Stimulated activated effector memory CD8-positive, alpha-beta T cell treated with anti-CD3 and anti-CD28 coated beads, Interleukin-12 subunit alpha, Interleukin-12 subunit beta, amount 100 ng/mL, for 72 hours (primary cell): ENCODE data around the gene MEGF11.

ENCODE experiments used
- ATAC-seq: fragments of 150-1000 bp; cut with Tn5 transposase; 2 replicates; pipeline ENCODE4 v1.10.0; 2021
- DNase-seq, 2 donors: peaks; one replicate each; pipeline ENCODE4 v3.0.0; 2021 to 2022; ENCODE audit warnings: low spot score in 2 of 2
- H3K27ac Mint-ChIP-seq: one replicate; pipeline ENCODE4 v1.8.0; 2022; ENCODE audit warnings: mild to moderate bottlenecking, mixed read lengths
- H3K36me3 Mint-ChIP-seq: one replicate; pipeline ENCODE4 v1.8.0; 2022; ENCODE audit warnings: mild to moderate bottlenecking, mixed read lengths
- H3K4me1 Mint-ChIP-seq: one replicate; pipeline ENCODE4 v1.8.0; 2022; ENCODE audit warnings: mixed read lengths
- H3K4me3 Mint-ChIP-seq: one replicate; pipeline ENCODE4 v1.8.0; 2022; ENCODE audit warnings: mild to moderate bottlenecking, mixed read lengths
- H3K9me3 Mint-ChIP-seq: one replicate; pipeline ENCODE4 v1.8.0; 2022; ENCODE audit warnings: mixed read lengths

The MEGF11 gene

DNA sequence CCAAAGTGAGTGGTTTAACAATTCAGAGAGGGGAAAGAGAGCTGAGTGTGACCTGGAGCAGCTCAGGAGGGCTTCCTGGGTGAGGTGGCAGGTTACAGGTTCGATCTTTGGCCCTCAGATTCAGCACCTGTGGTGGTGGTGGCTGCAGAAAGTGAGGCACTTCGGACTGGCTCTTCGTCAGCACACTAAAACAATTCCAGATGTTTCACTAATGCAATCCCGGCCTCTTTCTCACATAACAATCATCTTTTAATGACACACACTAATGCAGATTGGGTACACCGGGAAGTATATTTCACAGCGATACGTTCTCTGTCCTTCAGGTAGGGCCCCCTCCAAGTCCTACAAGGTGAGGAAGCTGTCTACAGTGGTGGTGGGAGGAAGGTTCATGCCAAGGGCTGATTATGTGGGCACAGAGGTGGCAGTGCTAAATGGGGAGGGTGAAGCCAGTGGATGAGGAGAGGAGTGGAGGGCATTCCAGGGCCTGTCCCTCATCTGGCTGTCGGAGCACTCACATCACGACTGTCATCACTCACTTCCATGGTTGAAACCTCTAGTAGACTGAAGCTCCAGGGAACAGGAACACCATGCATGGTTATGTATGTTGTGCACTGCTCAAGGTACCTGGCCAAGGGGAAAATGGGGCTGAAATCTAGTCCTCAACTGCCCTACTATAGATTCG, 213.2 kb downstream of the MEGF11 start:
- ATAC-seq (no peak), DNase-seq (no peak)
- Mint-ChIP-seq H3K9me3 (no peaks in the 10 kb centered on the region), H3K27ac (no peak overlapping the region), H3K36me3 (no peaks in the 10 kb centered on the region), H3K4me1 (no peaks in the 10 kb centered on the region), H3K4me3 (no peak overlapping the region)

DNA sequence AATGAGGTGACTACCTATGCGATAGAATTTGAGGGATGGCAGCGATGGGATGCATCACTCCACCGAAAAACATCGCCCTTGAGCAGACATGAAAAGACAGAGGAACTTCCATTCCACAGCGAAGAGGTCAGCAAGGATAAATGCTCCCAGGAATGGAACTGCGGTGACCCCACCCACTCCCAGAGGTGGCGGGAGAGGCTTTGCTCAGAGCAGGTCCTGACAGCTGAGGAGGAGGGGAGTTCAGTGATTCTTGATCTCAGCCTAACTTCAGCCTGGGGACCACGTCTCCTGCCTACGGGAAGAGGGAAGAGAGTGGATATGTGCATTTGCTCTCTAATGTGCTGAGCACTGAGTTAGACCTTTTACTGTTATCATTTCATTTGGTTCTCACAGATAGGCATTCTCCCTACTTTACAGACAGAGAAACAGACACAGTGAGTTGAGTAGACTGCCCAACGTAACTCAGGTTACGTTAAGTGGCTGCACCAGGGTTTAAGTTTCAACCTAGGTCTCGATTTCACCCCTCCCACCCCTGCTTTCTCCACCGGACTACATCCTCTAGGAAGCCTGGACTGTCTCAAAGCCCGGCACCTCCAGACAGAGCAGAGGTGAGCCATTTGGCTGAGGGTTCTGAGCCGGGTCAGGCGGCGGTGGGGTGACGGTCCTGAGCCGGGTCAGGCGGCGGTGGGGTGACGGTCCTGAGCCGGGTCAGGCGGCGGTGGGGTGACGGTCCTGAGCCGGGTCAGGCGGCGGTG, 214.3 kb downstream of the MEGF11 start:
- Mint-ChIP-seq H3K27ac (no peak overlapping the region), H3K36me3 (no peaks in the 10 kb centered on the region), H3K4me3 (no peak overlapping the region), H3K4me1 (no peaks in the 10 kb centered on the region), H3K9me3 (no peaks in the 10 kb centered on the region)
- ATAC-seq, result no peak
- no peak for DNase-seq

GRCh38 chr15:66038387-66039116, 215.0 kb downstream of the MEGF11 start:
- H3K27ac Mint-ChIP-seq, result no peak overlapping the region
- no peak for DNase-seq
- H3K4me1 Mint-ChIP-seq, result no peaks in the 10 kb centered on the region
- no peak overlapping the region for H3K4me3 Mint-ChIP-seq
- no peaks in the 10 kb centered on the region for H3K36me3 Mint-ChIP-seq
- no peak for ATAC-seq
- H3K9me3 Mint-ChIP-seq, result no peaks in the 10 kb centered on the region

- H3K4me3 Mint-ChIP-seq, result no peak overlapping the region
- peaks cover 4% of the 10 kb centered on the region for H3K9me3 Mint-ChIP-seq
- H3K36me3 Mint-ChIP-seq, result no peaks in the 10 kb centered on the region
- H3K27ac Mint-ChIP-seq, result no peak overlapping the region
- DNase-seq (no peak), ATAC-seq (no peak)
- no peaks in the 10 kb centered on the region for H3K4me1 Mint-ChIP-seq
Measured at GRCh38 chr15:66036859-66037258, 216.7 kb downstream of the MEGF11 start.

GRCh38 chr15:66035901-66036300, 217.6 kb downstream of the MEGF11 start:
- ATAC-seq, result no peak
- no peak for DNase-seq
- H3K27ac Mint-ChIP-seq, result no peak overlapping the region
- H3K4me3 Mint-ChIP-seq, result no peak overlapping the region
- no peaks in the 10 kb centered on the region for H3K36me3 Mint-ChIP-seq
- H3K9me3 Mint-ChIP-seq, result peaks cover 4% of the 10 kb centered on the region
- no peaks in the 10 kb centered on the region for H3K4me1 Mint-ChIP-seq

DNA sequence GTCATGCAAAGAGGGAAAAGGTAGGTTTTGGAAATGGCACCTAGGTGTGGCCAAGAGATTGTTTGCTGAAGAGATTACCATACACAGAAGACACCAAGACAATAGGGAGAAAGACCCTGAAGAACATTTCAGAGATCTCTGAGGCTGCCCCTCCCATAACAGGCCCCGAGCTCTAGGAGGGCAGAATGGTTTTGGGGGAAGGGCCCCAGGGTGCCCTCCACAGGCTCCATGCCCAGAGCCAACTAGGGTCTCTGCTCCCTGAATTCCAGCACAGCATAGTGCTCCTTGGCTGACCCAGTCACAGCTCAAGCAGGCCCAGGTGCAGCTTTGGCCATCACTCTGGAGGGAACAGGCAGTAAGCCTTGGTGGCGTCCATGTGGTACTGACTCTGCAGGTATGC, 220.4 kb downstream of the MEGF11 start:
- ATAC-seq (no peak), DNase-seq (no peak)
- peaks cover 4% of the 10 kb centered on the region for H3K9me3 Mint-ChIP-seq
- H3K4me1 Mint-ChIP-seq, result no peaks in the 10 kb centered on the region
- no peak overlapping the region for H3K27ac Mint-ChIP-seq
- H3K4me3 Mint-ChIP-seq, result no peak overlapping the region
- no peaks in the 10 kb centered on the region for H3K36me3 Mint-ChIP-seq

DNA sequence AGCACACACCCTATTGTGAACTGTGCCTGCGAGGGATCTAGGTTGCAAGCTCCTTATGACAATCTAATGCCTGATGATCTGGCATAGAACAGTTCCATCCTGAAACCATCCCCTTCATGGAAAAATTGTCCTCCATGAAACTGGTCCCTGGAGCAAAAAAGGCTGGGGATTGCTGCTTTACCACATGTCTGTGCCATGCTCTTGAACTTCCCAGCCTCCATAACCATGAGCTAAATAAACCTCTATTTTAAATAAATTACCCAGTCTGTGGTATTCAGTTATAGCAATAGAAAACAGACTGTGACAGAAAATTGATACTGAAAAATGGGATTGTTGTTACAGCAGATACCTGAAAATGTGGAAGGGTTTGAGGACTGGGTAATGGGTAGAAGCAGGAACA, 221.5 kb downstream of the MEGF11 start:
- no peak overlapping the region for H3K4me3 Mint-ChIP-seq
- no peaks in the 10 kb centered on the region for H3K4me1 Mint-ChIP-seq
- no peak for ATAC-seq
- no peak overlapping the region for H3K27ac Mint-ChIP-seq
- DNase-seq, result no peak
- H3K9me3 Mint-ChIP-seq, result peaks cover 4% of the 10 kb centered on the region
- H3K36me3 Mint-ChIP-seq, result no peaks in the 10 kb centered on the region

DNA sequence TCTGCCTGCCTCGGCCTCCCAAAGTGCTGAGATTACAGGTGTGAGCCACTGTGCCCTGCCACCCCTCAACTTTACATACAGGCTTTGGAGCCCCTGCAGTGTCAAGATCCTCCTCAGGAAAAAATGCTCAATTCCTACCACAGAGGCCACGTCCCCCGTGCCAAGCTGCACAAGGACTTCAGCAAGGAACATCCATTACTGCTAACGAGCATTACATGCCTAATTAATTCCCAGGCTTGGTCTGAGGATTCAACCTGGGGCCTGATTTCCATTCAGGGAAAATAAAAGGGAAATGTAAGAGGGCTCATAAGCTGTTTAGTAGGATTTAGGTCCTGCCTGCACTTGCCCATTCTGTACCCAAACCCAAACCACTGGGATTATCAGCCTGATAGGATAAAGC, 222.9 kb downstream of the MEGF11 start:
- ATAC-seq (no peak), DNase-seq (no peak)
- no peaks in the 10 kb centered on the region for H3K36me3 Mint-ChIP-seq
- H3K9me3 Mint-ChIP-seq, result peaks cover 4% of the 10 kb centered on the region
- no peak overlapping the region for H3K27ac Mint-ChIP-seq
- H3K4me3 Mint-ChIP-seq, result no peak overlapping the region
- H3K4me1 Mint-ChIP-seq, result no peaks in the 10 kb centered on the region

DNA sequence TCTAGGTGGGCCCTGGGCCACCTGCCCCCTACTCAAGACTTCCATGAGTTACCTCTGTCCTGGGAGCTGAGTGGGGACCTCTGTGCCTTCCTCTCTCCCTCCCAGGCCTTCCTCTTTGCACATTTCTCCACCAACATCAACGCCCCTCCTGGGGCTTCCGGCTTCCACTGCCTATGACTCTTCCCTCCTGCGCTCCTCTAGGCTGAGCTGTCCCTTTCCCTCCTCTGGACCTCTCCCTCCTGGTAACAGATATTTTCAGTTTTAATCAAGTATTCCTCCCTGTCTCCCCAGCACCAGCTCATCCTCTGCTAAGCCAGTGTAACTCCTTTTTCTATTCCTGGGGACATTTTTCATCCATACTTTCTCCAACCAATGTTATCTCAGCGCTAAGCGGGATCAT, 223.9 kb downstream of the MEGF11 start:
- H3K9me3 Mint-ChIP-seq, result peaks cover 4% of the 10 kb centered on the region
- ATAC-seq (no peak), DNase-seq (no peak)
- no peaks in the 10 kb centered on the region for H3K4me1 Mint-ChIP-seq
- H3K4me3 Mint-ChIP-seq, result no peak overlapping the region
- no peak overlapping the region for H3K27ac Mint-ChIP-seq
- no peaks in the 10 kb centered on the region for H3K36me3 Mint-ChIP-seq

DNA sequence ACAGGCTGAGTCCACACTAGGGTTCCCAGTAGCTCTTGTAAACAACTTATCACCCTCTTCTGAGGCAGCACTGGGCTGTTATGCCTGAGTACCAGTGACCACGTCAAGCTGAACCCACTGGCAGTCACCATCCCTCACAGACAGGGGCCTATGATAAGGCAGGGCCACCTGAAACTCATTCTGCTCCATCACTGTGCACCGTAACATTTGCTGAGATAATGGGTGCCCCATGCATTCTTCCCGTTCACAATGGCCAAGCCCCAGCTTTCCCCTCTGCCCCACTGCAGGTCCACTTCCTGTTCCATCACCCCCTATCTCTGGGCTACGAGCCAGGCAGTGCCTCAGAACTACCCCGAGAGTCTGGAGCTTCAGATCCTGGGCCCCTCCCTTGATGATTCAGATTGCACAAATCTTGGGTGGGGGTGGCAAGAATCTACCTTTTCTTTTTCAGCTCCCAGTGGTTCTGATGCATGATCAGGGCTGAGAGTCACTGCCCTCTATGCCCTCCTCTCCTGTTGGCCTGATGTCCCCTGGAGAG, 226.2 kb downstream of the MEGF11 start:
- no peaks in the 10 kb centered on the region for H3K4me1 Mint-ChIP-seq
- DNase-seq (no peak), ATAC-seq (no peak)
- no peaks in the 10 kb centered on the region for H3K36me3 Mint-ChIP-seq
- no peak overlapping the region for H3K4me3 Mint-ChIP-seq
- no peak overlapping the region for H3K27ac Mint-ChIP-seq
- peaks cover 2% of the 10 kb centered on the region for H3K9me3 Mint-ChIP-seq

DNA sequence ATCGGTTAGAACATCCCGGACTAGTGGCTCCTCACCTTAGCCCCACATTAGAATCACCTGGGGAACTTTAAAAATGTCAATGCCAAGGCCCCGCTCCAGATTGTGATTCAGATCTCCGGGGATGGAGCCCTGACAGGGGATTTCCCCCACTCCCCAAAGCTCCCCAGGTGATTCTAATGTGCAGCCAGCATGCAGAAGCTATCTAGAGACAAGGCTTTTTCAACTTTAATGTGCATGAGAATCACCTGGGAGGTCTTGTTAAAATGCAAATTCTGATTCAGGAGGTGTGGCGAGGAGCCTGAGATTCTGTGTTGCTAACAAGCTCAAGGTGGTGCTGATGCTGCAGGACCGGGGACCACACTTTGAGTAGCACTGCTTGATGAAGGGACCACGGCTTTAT, 227.6 kb downstream of the MEGF11 start:
- Mint-ChIP-seq H3K36me3 (no peaks in the 10 kb centered on the region), H3K9me3 (no peaks in the 10 kb centered on the region), H3K27ac (no peak overlapping the region), H3K4me3 (no peak overlapping the region), H3K4me1 (no peaks in the 10 kb centered on the region)
- no peak for ATAC-seq
- DNase-seq, result no peak

DNA sequence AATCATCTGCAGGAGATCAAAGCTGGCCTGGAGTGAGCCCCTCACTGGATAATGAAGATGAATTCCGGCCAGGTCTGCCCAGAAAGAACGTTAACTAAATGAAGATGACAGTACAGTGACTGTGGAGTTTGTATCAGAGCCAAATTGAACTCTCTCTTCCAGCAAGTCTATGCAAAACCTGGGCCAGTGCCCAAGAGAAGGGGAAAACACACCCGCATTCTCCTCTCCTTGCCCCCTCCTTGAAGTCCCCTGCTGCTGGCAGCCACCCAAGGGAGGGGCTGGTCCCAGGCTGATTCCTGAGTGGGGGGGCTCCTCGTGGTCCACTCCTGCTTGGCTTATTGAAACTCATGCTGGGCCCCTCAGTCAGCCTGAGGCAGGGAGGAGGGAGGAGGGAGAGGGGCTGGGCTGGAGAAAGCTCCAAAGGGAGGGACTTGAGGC, 228.5 kb downstream of the MEGF11 start:
- H3K27ac Mint-ChIP-seq, result no peak overlapping the region
- no peak overlapping the region for H3K4me3 Mint-ChIP-seq
- no peaks in the 10 kb centered on the region for H3K4me1 Mint-ChIP-seq
- DNase-seq, result no peak
- ATAC-seq, result no peak
- no peaks in the 10 kb centered on the region for H3K36me3 Mint-ChIP-seq
- no peaks in the 10 kb centered on the region for H3K9me3 Mint-ChIP-seq

GRCh38 chr15:66024116-66024515, 229.4 kb downstream of the MEGF11 start:
- no peak for ATAC-seq
- Mint-ChIP-seq H3K27ac (no peak overlapping the region), H3K9me3 (no peaks in the 10 kb centered on the region)

DNA sequence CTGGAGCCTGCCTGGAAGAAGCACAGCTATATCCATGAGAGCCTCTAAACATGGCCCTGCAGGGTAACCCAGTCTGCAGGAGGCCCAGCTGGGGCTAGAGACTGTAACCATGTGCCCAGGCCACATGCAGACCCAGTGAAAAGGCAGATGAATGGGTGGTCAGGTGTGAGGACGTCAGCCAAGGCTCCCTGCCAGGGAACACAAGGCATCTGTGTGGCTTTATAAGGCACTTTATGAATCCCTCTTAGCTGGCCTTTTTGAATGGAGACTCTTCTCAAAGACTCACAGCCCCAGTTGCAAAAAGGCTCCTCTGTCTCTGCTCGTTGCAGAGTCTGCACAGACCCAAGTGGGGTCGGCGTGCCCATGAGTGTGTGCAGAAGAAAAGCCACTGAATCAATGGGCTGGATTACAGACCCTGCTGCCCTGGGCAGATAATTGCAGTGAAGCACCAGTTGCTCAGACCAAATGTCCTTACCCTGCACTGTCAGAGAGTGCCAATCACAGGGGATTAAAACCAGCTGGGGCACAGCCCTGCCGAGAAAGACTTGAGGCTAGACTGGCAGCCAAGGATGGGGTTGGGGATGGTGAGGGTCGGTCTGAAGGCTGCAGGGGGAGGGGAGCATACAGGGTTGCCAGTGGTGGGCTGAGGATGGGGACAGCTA, 230.1 kb downstream of the MEGF11 start:
- ATAC-seq, result peak; percentile 22
- Mint-ChIP-seq H3K36me3 (no peaks in the 10 kb centered on the region), H3K9me3 (no peaks in the 10 kb centered on the region), H3K4me1 (peaks cover 5% of the 10 kb centered on the region), H3K27ac (no peak overlapping the region), H3K4me3 (no peak overlapping the region)
- DNase-seq, result no peak

More at GRCh38 chr15:66024116-66024515, 229.4 kb downstream of the MEGF11 start:
- Mint-ChIP-seq H3K36me3 (no peaks in the 10 kb centered on the region), H3K4me3 (no peak overlapping the region), H3K4me1 (no peaks in the 10 kb centered on the region)
- DNase-seq, result no peak

DNA sequence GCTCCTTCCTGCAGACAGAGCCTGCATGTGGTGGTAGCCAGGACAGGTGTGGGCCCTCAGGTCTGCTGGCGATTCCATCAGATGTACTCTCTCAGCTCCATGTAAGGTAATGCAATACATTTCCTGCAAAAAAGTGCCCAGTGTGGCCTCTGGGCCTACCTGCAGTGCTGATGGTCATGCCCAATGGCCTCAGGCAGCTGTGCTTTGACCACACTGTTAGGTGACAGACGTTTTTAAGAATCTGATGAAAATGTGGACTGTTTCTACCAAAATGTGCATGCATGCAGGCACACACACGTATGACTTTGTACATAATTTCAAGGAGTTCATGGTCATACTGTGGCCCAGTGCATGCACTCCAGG, 231.4 kb downstream of the MEGF11 start:
- no peak for ATAC-seq
- no peak for DNase-seq
- no peak overlapping the region for H3K4me3 Mint-ChIP-seq
- H3K9me3 Mint-ChIP-seq, result no peaks in the 10 kb centered on the region
- H3K27ac Mint-ChIP-seq, result no peak overlapping the region
- peaks cover 7% of the 10 kb centered on the region for H3K4me1 Mint-ChIP-seq
- H3K36me3 Mint-ChIP-seq, result no peaks in the 10 kb centered on the region
